Breast epithelium (tissue), 4 donors: ENCODE results near the gene PEX5L. TPM values are rescaled to one million over a fixed set of nuclear protein-coding genes. Genes with fewer than 3 reads are reported as not detected.

Experiments
- DNase-seq, 2 donors: peaks; one replicate each; pipeline ENCODE4 v3.0.0-alpha.2; 2019; ENCODE audit warnings: low spot score in 2 of 2
- H3K27ac ChIP-seq, 2 donors: fragments of 200-600 bp; sonication (generic) in 1 of 2; one replicate each; pipeline ENCODE4 v1.5.1; 2016 to 2019; ENCODE audit warnings: mild to moderate bottlenecking in 1 of 2
- H3K27me3 ChIP-seq, 2 donors: fragments of 200-600 bp; sonication (generic) in 1 of 2; one replicate each; pipeline versions ENCODE4 v1.5.1 to v1.6.0; 2017 to 2019; ENCODE audit warnings: control low read depth in 1 of 2, mild to moderate bottlenecking in 1 of 2
- H3K36me3 ChIP-seq: fragments of 200-600 bp; one replicate; pipeline ENCODE4 v1.5.1; 2019
- H3K4me1 ChIP-seq, 2 donors: fragments of 200-600 bp; sonication (generic); one replicate each; pipeline ENCODE4 v1.5.1; 2016 to 2019; ENCODE audit warnings: control low read depth in 1 of 2
- H3K4me3 ChIP-seq, 3 donors: fragments of 200-600 bp; sonication (generic); 1 replicate in 2 of 3; 2 replicates in 1 of 3; pipeline ENCODE4 v1.5.1; 2016 to 2019; ENCODE audit warnings: mild to moderate bottlenecking in 3 of 3, moderate library complexity in 2 of 3
- H3K9me3 ChIP-seq, 2 donors: fragments of 200-600 bp; sonication (generic) in 1 of 2; one replicate each; pipeline ENCODE4 v1.5.1; 2016 to 2019; ENCODE audit warnings: control low read depth in 1 of 2
- CTCF ChIP-seq, 3 donors: fragments of 450-650 bp; IDR thresholded peaks; one replicate each; pipeline ENCODE4 v1.5.1; 2016 to 2017; ENCODE audit warnings: antibody characterized with exemption in 3 of 3, mild to moderate bottlenecking in 3 of 3, moderate library complexity in 3 of 3
- POLR2A ChIP-seq: fragments of 450-650 bp; IDR thresholded peaks from one replicate; pipeline ENCODE4 v1.6.1; 2016; ENCODE audit warnings: antibody characterized with exemption, mild to moderate bottlenecking, moderate library complexity
- POLR2AphosphoS5 ChIP-seq, 3 donors: sonication (generic); formaldehyde crosslinking; IDR thresholded peaks; one replicate each; pipeline ENCODE4 v1.6.1; 2017; ENCODE audit warnings: antibody characterized with exemption in 3 of 3
- intact Hi-C: fragments of 100-400 bp; cut with DNase I; formaldehyde crosslinking; loops from one replicate; pipeline ENCODE4 v1.15.1; 2023; ENCODE audit warnings: low total_unique reads
- total RNA-seq, 3 donors: library from RNA; depleted of rRNA; stranded (reverse); fragments of >200 nt; gene quantifications; one replicate each; pipeline ENCODE4 v1.1.0, GENCODE V29; 2016

PEX5L gene
- total RNA-seq, 3 donors from 2014 or later = 0.48 to 3.3 (median 1.6) TPM

- no peak for DNase-seq
- Histone ChIP-seq H3K9me3 (no peaks in the 10 kb centered on the region), H3K27me3 (no peaks in the 10 kb centered on the region), H3K4me1 (no peaks in the 10 kb centered on the region), H3K36me3 (no peaks in the 10 kb centered on the region), H3K27ac (no peak overlapping the region), H3K4me3 (no peak overlapping the region)
- intact Hi-C loops = no loop called here
- no peak for TF ChIP-seq CTCF (IDR thresholded peaks at IDR 0.05)
These were observed 217.4 kb downstream of the PEX5L start for GRCh38 chr3:179819379-179819778.

GRCh38 chr3:179812096-179812382 is 224.7 kb downstream of the PEX5L start:
- Histone ChIP-seq H3K4me3 (no peak overlapping the region), H3K9me3 (no peaks in the 10 kb centered on the region), H3K27me3 (no peaks in the 10 kb centered on the region), H3K36me3 (no peaks in the 10 kb centered on the region), H3K27ac (no peak overlapping the region), H3K4me1 (no peaks in the 10 kb centered on the region)
- intact Hi-C loops = no loop called here
- no peak for DNase-seq
- TF ChIP-seq CTCF (IDR thresholded peaks at IDR 0.05) (no peak), POLR2AphosphoS5 (IDR thresholded peaks at IDR 0.05) (no peak), POLR2A (no peak)

GRCh38 chr3:179811321-179812095 is 225.2 kb downstream of the PEX5L start:
- no peak for DNase-seq

GRCh38 chr3:179809639-179810038 is 227.1 kb downstream of the PEX5L start:
- no peak overlapping the region for H3K27ac ChIP-seq
- H3K27me3 ChIP-seq = no peaks in the 10 kb centered on the region
- no peaks in the 10 kb centered on the region for H3K4me1 ChIP-seq
- DNase-seq = no peak
- no peak for TF ChIP-seq CTCF (IDR thresholded peaks at IDR 0.05)
- no peak for TF ChIP-seq POLR2AphosphoS5 (IDR thresholded peaks at IDR 0.05)
- intact Hi-C loops = loop anchor here (5.0 kb wide), 1 partner anchor 387 kb away; no protein-coding TSS in a partner anchor
- H3K4me3 ChIP-seq = no peak overlapping the region
- no peaks in the 10 kb centered on the region for H3K36me3 ChIP-seq
- H3K9me3 ChIP-seq = no peaks in the 10 kb centered on the region

More at GRCh38 chr3:179811321-179812095, 225.2 kb downstream of the PEX5L start:
- Histone ChIP-seq H3K4me3 (no peak overlapping the region), H3K36me3 (no peaks in the 10 kb centered on the region), H3K27me3 (no peaks in the 10 kb centered on the region), H3K4me1 (no peaks in the 10 kb centered on the region), H3K9me3 (no peaks in the 10 kb centered on the region), H3K27ac (no peak overlapping the region)
- intact Hi-C loops = no loop called here
- peak in 2 of 3 donors; percentile 37 to 45 for TF ChIP-seq CTCF (IDR thresholded peaks at IDR 0.05)
- no peak for TF ChIP-seq POLR2AphosphoS5 (IDR thresholded peaks at IDR 0.05)
- TF ChIP-seq POLR2A = no peak

GRCh38 chr3:179807588-179807987 is 229.1 kb downstream of the PEX5L start:
- no peak overlapping the region for H3K27ac ChIP-seq
- no peak for TF ChIP-seq POLR2A
- TF ChIP-seq POLR2AphosphoS5 (IDR thresholded peaks at IDR 0.05) = no peak
- intact Hi-C loops = loop anchor here (5.0 kb wide), 1 partner anchor 385 kb away; no protein-coding TSS in a partner anchor
- H3K27me3 ChIP-seq = no peaks in the 10 kb centered on the region
- no peak overlapping the region for H3K4me3 ChIP-seq
- H3K9me3 ChIP-seq = no peaks in the 10 kb centered on the region
- no peak for DNase-seq
- H3K4me1 ChIP-seq = no peaks in the 10 kb centered on the region
- H3K36me3 ChIP-seq = no peaks in the 10 kb centered on the region
